Measurements from ENCODE around the gene OR9Q2. TPM values are rescaled to one million over a fixed set of nuclear protein-coding genes. Genes with fewer than 3 reads are reported as not detected.

Gene OR9Q2
- total RNA-seq, 1 donor from 2014 or later: under 0.01 TPM

Other genes starting within 250 kb of the OR9Q2 start
- gene OR9Q1, start 165.2 kb upstream of the OR9Q2 start, total RNA-seq: not detected
- not detected for gene OR6Q1, start 158.1 kb upstream of the OR9Q2 start, total RNA-seq
- not detected for gene OR9I1, start 63.5 kb upstream of the OR9Q2 start, total RNA-seq
- not detected for gene OR1S2, start 15.1 kb downstream of the OR9Q2 start, total RNA-seq
- 0.52 TPM for gene OR1S1, start 23.6 kb downstream of the OR9Q2 start, total RNA-seq
- gene OR10Q1, start 39.8 kb downstream of the OR9Q2 start, total RNA-seq: not detected
- not detected for gene OR10W1, start 79.2 kb downstream of the OR9Q2 start, total RNA-seq
- gene OR5B17, start 170.0 kb downstream of the OR9Q2 start, total RNA-seq: not detected
- not detected for gene OR5B3, start 217.8 kb downstream of the OR9Q2 start, total RNA-seq
- gene OR5B2, start 239.1 kb downstream of the OR9Q2 start, total RNA-seq: not detected

All from skeletal muscle tissue (tissue), 1 donor.